Pancreas (tissue), 10 donors: Measurements from ENCODE around the gene TARBP1. TPM values are rescaled to one million over a fixed set of nuclear protein-coding genes. Genes with fewer than 3 reads are reported as not detected.

ENCODE experiments used
- ATAC-seq, 4 donors: fragments of 200-7000 bp; cut with Tn5 transposase; one replicate each; pipeline versions ENCODE4 v1.8.0 to v1.9.1; 2020; ENCODE audit warnings: mild to moderate bottlenecking in 4 of 4, moderate library complexity in 4 of 4
- DNase-seq, 6 donors: peaks; one replicate each; pipeline ENCODE4 v3.0.0-alpha.2; 2020
- FAIRE-seq: peaks from 2 replicates; lab custom pipeline; 2012; peaks lifted over from hg19 to GRCh38; lab: Jason Lieb, UNC
- H3K27ac ChIP-seq, 4 donors: fragments of 200-600 bp; sonication (generic); 1 replicate in 3 of 4; 2 replicates in 1 of 4; pipeline versions ENCODE4 v1.5.0 to v1.8.0; 2020
- H3K27me3 ChIP-seq, 4 donors: fragments of 200-600 bp; one replicate each; pipeline ENCODE4 v1.8.0; 2021
- H3K36me3 ChIP-seq, 3 donors: fragments of 200-600 bp; sonication (generic) in 1 of 3; one replicate each; pipeline versions ENCODE4 v1.5.0 to v1.8.0; 2020 to 2021
- H3K4me1 ChIP-seq, 3 donors: fragments of 200-600 bp; one replicate each; pipeline ENCODE4 v1.8.0; 2021
- H3K4me3 ChIP-seq, 4 donors: fragments of 200-600 bp; sonication (generic) in 2 of 4; one replicate each; pipeline versions ENCODE4 v1.5.0 to v1.8.0; 2020 to 2021
- H3K9me3 ChIP-seq, 4 donors: fragments of 200-600 bp; one replicate each; pipeline ENCODE4 v1.8.0; 2021
- CTCF ChIP-seq, 4 donors: fragments of 200-600 bp; sonication (generic) in 3 of 4; IDR thresholded peaks; one replicate each; pipeline versions ENCODE4 v1.5.0 to v1.8.0; 2021; ENCODE audit warnings: antibody characterized with exemption in 4 of 4
- WGBS, 2 donors: extraction: QIAGEN DNeasy Blood & Tissue Kit; methylation state at CpG; one replicate each; pipeline ENCODE4 v1.1.7; 2013; 5-methylcytosine and 5-hydroxymethylcytosine counted together
- intact Hi-C, 3 donors: fragments of 100-400 bp; cut with DNase I; formaldehyde crosslinking; loops; one replicate each; pipeline versions ENCODE4 v1.11.1 to v1.14.2; 2022
- polyA plus RNA-seq, 2 donors: library from polyadenylated mRNA; stranded (reverse); fragments of 200-250 nt; gene quantifications; one replicate each; pipeline ENCODE4 v1.2.3, GENCODE V29; 2013
- total RNA-seq, 6 donors: library from RNA; stranded (reverse); fragmentation: NEBNext Ultra II Directional in 4 of 6; extraction: Animal tissue kit (Norgen Biotek cat#: 25700) in 4 of 6; gene quantifications; one replicate each; pipeline versions ENCODE4 v1.2.1 to v1.2.4, GENCODE V29; 2021 to 2023
- donor health status: healthy with polysubstance abuse.
- donor health status: DM: no; HTN: no; CAD: no; lungs with moderate emphysema.
- donor health status: DM: no; HTN: no; CAD: no.
- donor health status: control.
- donor health status: control.
- donor health status: Bipolar disorder and iron deficiency.
- donor health status: DM: yes; HTN: yes; CAD: no.
- donor health status: DM: no; HTN: no; CAD: no.
- donor health status: DM: no; HTN: no; CAD: no.
- donor health status: DM: yes; HTN: yes; CAD: no.

The TARBP1 gene
- total and polyA plus RNA-seq, 8 donors, result 11.0 to 52.2 (median 14.4) TPM

GRCh38 chr1:234512451-234512861 lies 33.5 kb upstream of the TARBP1 start:
- Histone ChIP-seq H3K27ac (no peak overlapping the region), H3K9me3 (no peaks in the 10 kb centered on the region), H3K27me3 (no peaks in the 10 kb centered on the region), H3K4me1 (peaks cover 8 to 18% (median 13%) of the 10 kb centered on the region in 3 donors), H3K36me3 (no peaks in the 10 kb centered on the region), H3K4me3 (no peak overlapping the region)
- DNase-seq (no peak), ATAC-seq (peak in 2 of 4 donors; percentile 29 to 60), FAIRE-seq (no peak)
- intact Hi-C loops, result no loop called here
- WGBS, 2 donors, result 46 to 49% methylated on average over 5 of the region's 5 CpGs
- TF ChIP-seq CTCF (IDR thresholded peaks at IDR 0.05), result no peak

- WGBS, 2 donors, result 23% methylated on average over 9 of the region's 9 CpGs
- ATAC-seq (peak; percentile 56 to 78 (median 72)), DNase-seq (peak in 2 of 6 donors; percentile 39 to 55), FAIRE-seq (no peak)
- H3K4me3 ChIP-seq, result no peak overlapping the region
- H3K9me3 ChIP-seq, result no peaks in the 10 kb centered on the region
- H3K27ac ChIP-seq, result peak overlapping the region in 1 of 4 donors; percentile 27
- peaks cover 7 to 8% (median 8%) of the 10 kb centered on the region in 3 donors for H3K4me1 ChIP-seq
- intact Hi-C loops, result loop anchor here in 2 of 3 donors (5.0 to 10.0 kb wide), 2 partner anchors 75 to 88 kb away; no protein-coding TSS in a partner anchor
- no peaks in the 10 kb centered on the region for H3K27me3 ChIP-seq
- no peaks in the 10 kb centered on the region for H3K36me3 ChIP-seq
- TF ChIP-seq CTCF (IDR thresholded peaks at IDR 0.05), result no peak
These were observed 30.7 kb upstream of the TARBP1 start for GRCh38 chr1:234509457-234510328.

- Histone ChIP-seq H3K27me3 (no peaks in the 10 kb centered on the region), H3K4me3 (no peak overlapping the region), H3K9me3 (no peaks in the 10 kb centered on the region), H3K4me1 (peaks cover 7 to 8% (median 8%) of the 10 kb centered on the region in 3 donors), H3K27ac (no peak overlapping the region), H3K36me3 (no peaks in the 10 kb centered on the region)
- intact Hi-C loops, result loop anchor here in 2 of 3 donors (5.0 to 10.0 kb wide), 2 partner anchors 77 to 89 kb away; no protein-coding TSS in a partner anchor
- no peak for DNase-seq
- no peak for ATAC-seq
- FAIRE-seq, result no peak
- TF ChIP-seq CTCF (IDR thresholded peaks at IDR 0.05), result no peak
- WGBS, 2 donors, result 95 to 96% methylated on average over 11 of the region's 11 CpGs
These were observed 28.8 kb upstream of the TARBP1 start for GRCh38 chr1:234507626-234508387.

- no peaks in the 10 kb centered on the region for H3K36me3 ChIP-seq
- intact Hi-C loops, result loop anchor here in 2 of 3 donors (5.0 to 10.0 kb wide), 2 partner anchors 78 to 90 kb away; no protein-coding TSS in a partner anchor
- peaks cover 7 to 8% (median 8%) of the 10 kb centered on the region in 3 donors for H3K4me1 ChIP-seq
- H3K4me3 ChIP-seq, result no peak overlapping the region
- no peak overlapping the region for H3K27ac ChIP-seq
- 74 to 80% methylated on average over 2 of the region's 2 CpGs for WGBS, 2 donors
- FAIRE-seq (no peak), DNase-seq (no peak), ATAC-seq (no peak)
- H3K9me3 ChIP-seq, result no peaks in the 10 kb centered on the region
- no peaks in the 10 kb centered on the region for H3K27me3 ChIP-seq
- TF ChIP-seq CTCF (IDR thresholded peaks at IDR 0.05), result no peak
These were observed 28.1 kb upstream of the TARBP1 start for GRCh38 chr1:234507089-234507488.
